Activated T-helper 9 cell treated with anti-CD3 and anti-CD28 coated beads, Interleukin-2, amount 50 U/mL, for 16 hours (primary cell): Measurements from ENCODE around the gene SORBS1.

Experiments used
- DNase-seq: peaks from one replicate; pipeline ENCODE4 v3.0.0-alpha.2; 2020; ENCODE audit warnings: low read depth

Gene SORBS1

DNA sequence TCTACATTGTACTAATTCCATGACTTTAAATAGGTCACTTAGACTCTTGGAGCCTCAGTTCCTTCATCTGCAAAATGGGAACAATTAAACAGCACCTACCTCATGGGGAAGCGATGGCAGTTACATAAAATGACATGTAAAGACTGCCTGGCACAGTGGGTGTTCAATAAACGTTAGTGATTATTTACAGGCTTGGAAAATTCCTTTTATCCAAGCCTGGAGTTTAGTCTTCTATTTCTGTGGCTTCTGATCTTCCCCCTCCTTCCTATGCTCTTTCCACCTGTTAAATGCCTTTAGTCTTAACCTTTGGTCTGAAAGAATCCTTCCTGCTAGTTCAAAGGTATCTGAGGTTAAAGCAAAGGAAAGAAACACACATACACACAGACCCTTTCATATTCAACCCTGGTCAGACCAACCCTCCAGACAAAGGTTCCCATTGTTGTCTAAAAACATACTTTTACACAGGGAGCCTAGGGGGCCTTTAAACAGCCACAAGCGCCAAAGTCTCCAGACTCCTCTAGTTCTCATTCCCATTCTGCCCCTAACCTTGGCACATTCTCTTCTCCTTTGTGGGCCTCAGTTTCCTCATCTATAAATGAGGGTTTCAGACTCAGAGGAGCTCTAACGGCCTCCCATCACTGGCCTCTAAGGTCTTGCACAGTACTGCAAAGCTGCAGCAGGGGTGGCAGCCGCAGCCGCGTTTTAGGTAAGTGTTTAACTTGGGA lies 21.4 kb downstream of the SORBS1 start:
- no peak for DNase-seq

GRCh38 chr10:95538412-95538811 lies 22.8 kb downstream of the SORBS1 start:
- no peak for DNase-seq

GRCh38 chr10:95537542-95537927 lies 23.6 kb downstream of the SORBS1 start:
- no peak for DNase-seq

- no peak for DNase-seq
Measured at GRCh38 chr10:95536894-95537541, 24.2 kb downstream of the SORBS1 start.

- no peak for DNase-seq
Measured at GRCh38 chr10:95536017-95536416, 25.2 kb downstream of the SORBS1 start.

DNA sequence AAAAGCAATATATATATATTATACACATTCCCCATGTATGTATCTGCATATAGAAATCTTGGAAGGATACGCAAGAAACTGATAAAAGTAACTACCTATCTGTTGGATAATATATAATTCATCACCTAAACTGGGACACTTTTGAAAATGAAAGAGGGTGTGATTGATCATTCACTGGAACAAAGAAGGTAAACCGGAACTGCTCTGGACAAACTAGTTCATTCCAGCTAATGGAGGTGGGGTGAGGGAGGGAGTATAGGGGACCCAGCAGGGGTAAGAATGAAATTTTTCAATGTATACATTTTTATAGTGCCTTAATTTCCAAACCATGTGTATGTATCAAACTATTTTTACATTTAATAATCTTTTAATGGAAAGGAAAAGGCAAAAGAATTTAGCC lies 25.6 kb downstream of the SORBS1 start:
- DNase-seq: no peak

DNA sequence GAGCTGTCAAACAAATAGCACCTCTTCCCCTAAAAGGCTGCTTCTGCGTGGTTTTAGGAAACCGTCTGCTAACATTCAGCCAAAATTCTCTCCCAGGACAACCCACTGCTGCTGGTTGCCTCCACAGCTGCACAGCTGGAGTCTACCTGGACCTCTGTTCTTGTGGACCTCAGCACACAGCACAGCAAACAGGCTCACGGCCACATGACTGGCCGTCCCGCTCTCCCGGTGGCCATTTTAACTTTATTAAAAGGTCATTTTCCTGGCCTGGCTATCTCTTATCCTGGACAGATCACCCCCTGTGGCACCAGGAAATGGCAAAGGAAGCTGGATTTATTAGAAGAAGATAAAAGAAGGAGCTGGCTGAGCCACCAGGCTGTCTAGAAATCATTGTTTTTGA lies 27.6 kb downstream of the SORBS1 start:
- DNase-seq: no peak

- DNase-seq: no peak
Measured at GRCh38 chr10:95532536-95532935, 28.6 kb downstream of the SORBS1 start.

- no peak for DNase-seq
Measured at GRCh38 chr10:95531994-95532399, 29.2 kb downstream of the SORBS1 start.

DNA sequence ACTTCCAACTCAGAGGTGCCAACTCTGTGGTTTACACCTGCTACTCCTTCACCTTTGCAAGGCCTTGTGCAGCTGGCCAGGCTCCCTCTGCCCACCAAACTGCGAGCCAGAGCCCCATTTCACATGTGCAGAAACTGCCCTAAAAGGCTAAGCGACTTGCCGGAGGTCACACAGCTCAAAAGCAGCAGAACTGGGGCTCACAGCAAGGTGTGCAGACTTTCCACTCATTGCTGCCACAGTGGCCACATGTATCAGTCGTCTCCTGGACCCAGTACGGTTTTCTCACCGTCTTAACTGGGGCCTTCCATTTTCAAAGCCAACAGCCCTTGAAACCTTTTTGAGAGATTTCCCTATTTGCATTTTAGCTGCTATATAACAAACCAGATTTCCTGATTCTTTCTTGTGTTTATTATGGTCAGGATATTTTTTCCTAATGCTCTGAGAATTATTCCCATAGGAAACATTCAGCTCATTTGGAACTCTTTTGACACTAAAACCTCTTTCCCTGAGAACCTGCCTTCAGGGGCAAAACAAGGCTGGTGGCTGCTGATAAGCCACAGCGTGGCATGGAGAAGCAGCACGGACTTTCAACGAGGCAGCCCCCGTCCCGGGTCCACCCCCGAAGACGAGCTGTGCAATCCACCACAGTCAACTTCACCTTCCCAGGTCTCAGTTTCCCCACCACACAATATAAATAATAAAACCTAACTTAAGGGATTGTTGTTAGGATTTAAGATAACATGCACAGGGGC lies 29.9 kb downstream of the SORBS1 start:
- DNase-seq: no peak

GRCh38 chr10:95530561-95530960 lies 30.6 kb downstream of the SORBS1 start:
- DNase-seq: no peak

GRCh38 chr10:95530029-95530428 lies 31.1 kb downstream of the SORBS1 start:
- no peak for DNase-seq

GRCh38 chr10:95526044-95526443 lies 35.1 kb downstream of the SORBS1 start:
- DNase-seq: no peak

- no peak for DNase-seq
Measured at GRCh38 chr10:95525033-95525418, 36.1 kb downstream of the SORBS1 start.

GRCh38 chr10:95524358-95525032 lies 36.7 kb downstream of the SORBS1 start:
- no peak for DNase-seq

- no peak for DNase-seq
Measured at GRCh38 chr10:95522117-95522516, 39.1 kb downstream of the SORBS1 start.

DNA sequence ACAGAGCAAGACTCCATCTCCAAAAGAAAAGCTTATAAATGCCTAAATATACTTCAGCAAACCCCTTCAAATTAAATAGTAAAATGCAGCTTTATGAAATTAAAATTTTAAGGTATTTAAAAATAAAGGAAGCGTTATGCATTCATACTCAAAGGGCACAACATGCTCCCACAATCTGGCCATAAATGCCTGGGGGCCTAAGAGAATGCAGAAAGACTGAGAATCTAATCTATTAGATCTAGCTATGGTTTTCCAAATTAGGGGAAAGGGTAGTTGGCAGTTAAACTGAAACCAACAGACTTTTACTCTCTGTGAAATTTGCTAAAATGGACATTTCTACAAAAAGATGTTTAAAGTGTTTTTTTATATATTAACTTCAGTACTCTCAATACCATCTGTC lies 40.6 kb downstream of the SORBS1 start:
- DNase-seq: no peak

DNA sequence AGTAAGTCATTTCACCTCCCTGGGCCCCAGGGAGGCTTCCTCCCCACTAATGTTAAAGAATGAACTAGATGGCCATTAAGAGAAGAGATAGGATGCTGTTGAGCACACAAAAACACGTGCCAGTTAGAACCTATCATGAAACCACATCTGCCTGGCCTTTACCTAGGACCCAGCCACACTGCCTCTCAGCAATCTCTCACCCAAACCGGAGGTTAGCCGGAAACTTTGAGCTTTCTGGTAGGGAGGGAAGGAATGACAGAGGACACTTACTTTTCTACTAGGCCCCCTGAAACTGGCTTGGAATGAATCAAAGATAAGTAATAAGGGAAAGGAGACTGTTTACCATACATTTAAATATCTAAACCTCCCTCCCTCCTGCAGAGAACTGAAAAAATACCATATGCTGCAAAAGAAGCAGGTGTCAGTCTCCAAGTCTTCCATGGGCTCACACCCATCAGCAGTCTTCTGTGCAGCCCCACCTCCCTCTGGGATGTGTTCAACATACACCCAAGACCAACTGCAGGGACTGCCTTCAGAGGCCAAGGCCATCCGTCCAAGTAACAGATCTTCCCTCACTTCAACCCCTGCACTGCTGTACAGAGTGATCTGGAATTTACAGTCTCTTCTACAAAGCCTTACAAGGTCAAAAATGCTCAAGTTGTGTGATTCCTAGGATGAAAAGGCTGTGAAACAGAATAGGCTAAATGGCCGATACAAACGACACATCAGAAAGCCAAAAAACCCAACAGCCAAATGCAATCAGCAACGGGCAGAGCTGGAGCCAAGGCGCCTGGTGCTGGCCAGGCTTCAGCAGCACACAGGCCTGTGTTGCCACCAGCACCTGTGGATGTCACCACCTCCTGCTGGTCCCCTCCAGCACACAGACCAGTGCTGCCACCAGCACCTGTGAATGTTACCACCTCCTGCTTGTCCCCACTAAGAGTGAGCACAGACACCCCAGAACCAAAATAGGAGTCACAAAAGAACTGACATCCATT lies 42.4 kb downstream of the SORBS1 start:
- no peak for DNase-seq

- DNase-seq: no peak
Measured at GRCh38 chr10:95517536-95518454, 43.4 kb downstream of the SORBS1 start.

- no peak for DNase-seq
Measured at GRCh38 chr10:95516774-95517373, 44.3 kb downstream of the SORBS1 start.
